MM.1S (cell line): ENCODE data around the gene PLD3.

ENCODE experiments used
- CTCF ChIP-seq: fragments of 300-600 bp; sonication (generic); IDR thresholded peaks from 2 replicates; pipeline ENCODE4 v1.5.1; 2016; ENCODE audit warnings: antibody characterized with exemption, low read length, mixed read lengths
- EZH2 ChIP-seq: fragments of 300-600 bp; sonication (generic); optimal IDR thresholded peaks from 2 replicates; pipeline ENCODE3; 2017; ENCODE audit warnings: low read depth, mild to moderate bottlenecking, antibody characterized with exemption, low read length, mixed read lengths
- EZH2phosphoT487 ChIP-seq: fragments of 300-600 bp; sonication (generic); IDR thresholded peaks from 2 replicates; pipeline ENCODE4 v1.6.1; 2018; ENCODE audit warnings: antibody characterized with exemption, low read length

GRCh38 chr19:40348125-40348913 lies at the start of gene PLD3, which contains the start of gene C19orf47:
- TF ChIP-seq CTCF (no peak), EZH2 (no peak), EZH2phosphoT487 (no peak)
